Panc1 (cell line): ENCODE results near the gene FRK. TPM values are rescaled to one million over a fixed set of nuclear protein-coding genes. Genes with fewer than 3 reads are reported as not detected.

Experiments used
- ATAC-seq: fragments of 200-7000 bp; cut with Tn5 transposase; 2 replicates; pipeline ENCODE4 v1.9.1; 2020; ENCODE audit warnings: mild to moderate bottlenecking, moderate library complexity
- BruUV-seq: library from RNA; stranded (reverse); fragments of 400-500 nt; replicated peaks from 2 replicates; lab custom pipeline; 2021; lab: Mats Ljungman, UMichigan
- CTCF ChIA-PET: fragments of 300-600 bp; sonication (Branson Sonifier 250); formaldehyde crosslinking; loops from one replicate; lab custom pipeline; 2022; ENCODE audit warnings: antibody characterized with exemption; lab: Charles Lee
- POLR2A ChIA-PET: fragments of 300-600 bp; sonication (Branson Sonifier 250); formaldehyde crosslinking; loops from one replicate; lab custom pipeline; 2022; ENCODE audit warnings: antibody characterized with exemption; lab: Charles Lee
- DNase-seq: peaks from one replicate; pipeline ENCODE4 v3.0.0-alpha.2; 2010; ENCODE audit warnings: low read depth, low spot score
- H3K27ac ChIP-seq: 2 replicates; pipeline ENCODE4 v1.5.1; 2011; ENCODE audit warnings: mild to moderate bottlenecking, low read length, inconsistent platforms
- H3K27me3 ChIP-seq: fragments of 200-500 bp; sonication (Bioruptor generic); 2 replicates; pipeline ENCODE4 v1.6.0; 2014; ENCODE audit warnings: low read length, inconsistent platforms; ENCODE audit not compliant: control insufficient read depth, insufficient read depth
- H3K36me3 ChIP-seq: fragments of 200-500 bp; sonication (Bioruptor generic); 2 replicates; pipeline ENCODE4 v1.5.1; 2014; ENCODE audit warnings: inconsistent platforms, mild to moderate bottlenecking, low read length, moderate library complexity; ENCODE audit not compliant: control insufficient read depth, insufficient read depth
- H3K4me1 ChIP-seq: 2 replicates; pipeline ENCODE4 v1.5.1; 2011; ENCODE audit warnings: inconsistent platforms, mild to moderate bottlenecking, low read length, moderate library complexity; ENCODE audit not compliant: control insufficient read depth, insufficient read depth
- H3K4me3 ChIP-seq, 2 experiments: 2 replicates each; pipeline ENCODE4 v1.5.1; 2011 to 2012; ENCODE audit warnings: low read depth in 2 of 2, low read length in 2 of 2, mild to moderate bottlenecking in 2 of 2, inconsistent platforms in 1 of 2, moderate library complexity in 1 of 2
- H3K9me3 ChIP-seq: fragments of 200-500 bp; sonication (Bioruptor generic); 2 replicates; pipeline ENCODE4 v1.5.1; 2014; ENCODE audit warnings: low read depth, mild to moderate bottlenecking, inconsistent platforms, low read length, moderate library complexity; ENCODE audit not compliant: control insufficient read depth, insufficient read depth
- CTCF ChIP-seq: fragments of 450-650 bp; IDR thresholded peaks from 2 replicates; pipeline ENCODE4 v1.5.1; 2017; ENCODE audit warnings: mild to moderate bottlenecking
- POLR2AphosphoS5 ChIP-seq: IDR thresholded peaks from 2 replicates; pipeline ENCODE4 v1.6.1; 2012; ENCODE audit warnings: mild to moderate bottlenecking, low read depth, low read length, moderate library complexity
- REST ChIP-seq, 2 experiments: IDR thresholded peaks; 2 replicates each; pipeline ENCODE4 v1.6.1; 2011 to 2012; ENCODE audit warnings: low read depth in 2 of 2, control low read depth in 1 of 2, low read length in 1 of 2, mild to moderate bottlenecking in 1 of 2, moderate library complexity in 1 of 2; ENCODE audit not compliant: insufficient read depth in 1 of 2
- SIN3A ChIP-seq: IDR thresholded peaks from 2 replicates; pipeline ENCODE4 v1.6.1; 2012; ENCODE audit warnings: low read depth, mild to moderate bottlenecking, low read length, moderate library complexity, borderline replicate concordance; ENCODE audit not compliant: insufficient read depth
- TCF7L2 ChIP-seq: IDR thresholded peaks from 2 replicates; pipeline ENCODE4 v1.6.1; 2011; ENCODE audit warnings: mild to moderate bottlenecking, low read depth, low read length, inconsistent platforms
- in situ Hi-C: cut with HindIII; loops from 2 replicates; pipeline ENCODE4 v1.10.0; 2016; ENCODE audit warnings: low sequenced_read_pairs, low pct_unique_long_range_greater_than_20kb
- intact Hi-C: fragments of 100-400 bp; cut with micrococcal nuclease; formaldehyde crosslinking; loops from one replicate; pipeline ENCODE4 v1.10.0; 2022; ENCODE audit not compliant: unreplicated experiment
- total RNA-seq: library from RNA; stranded (reverse); gene quantifications from one replicate; pipeline ENCODE4 v1.2.1, GENCODE V29; 2021; ENCODE audit not compliant: unreplicated experiment

Gene FRK
- total RNA-seq, 1 experiment from 2014 or later: 2.5 TPM

GRCh38 chr6:116100419-116101301 lies 40.0 kb upstream of the FRK start, which contains the start of gene NT5DC1:
TSS of gene NT5DC1 (plus strand) at chr6:116100853. CDS start at chr6:116100931, 78 bp downstream.
- Histone ChIP-seq H3K9me3 (peaks cover 11% of the 10 kb centered on the region; the same call in 1 of the 2 replicates), H3K36me3 (no peaks in the 10 kb centered on the region), H3K4me1 (peaks cover 18% of the 10 kb centered on the region), H3K27me3 (no peaks in the 10 kb centered on the region; the same call in 1 of the 2 replicates), H3K27ac (peak within 1 kb of the TSS; percentile 91), H3K4me3 (peak within 1 kb of the TSS; percentile 79 to 88)
- ATAC-seq (peak; percentile 99), DNase-seq (peak; percentile 67)
- BruUV-seq: no TSS peak
- ChIA-PET POLR2A (interaction anchor here (0.6 to 0.8 kb wide), 6 partner anchors 9 to 1027 kb away, joined by 3 to 9 read pairs (median 4); partner anchors contain the start of gene FRK), CTCF (interaction anchor here (0.7 to 1.1 kb wide), 3 partner anchors 40 to 92 kb away, joined by 4 to 5 read pairs (median 5); partner anchors contain the start of gene FRK)
- TF ChIP-seq POLR2AphosphoS5: peak; percentile 96
- peak; percentile 61 for TF ChIP-seq CTCF
- TF ChIP-seq REST (IDR thresholded peaks at IDR 0.05; ENCODE audit: insufficient read depth in 1 of 2, low read depth in 2 of 2, low read length in 1 of 2): 0 out of 4 replicates have a peak, but pooled peaks of 1 of the 2 experiments have one; percentile 39
- TF ChIP-seq TCF7L2: no peak
- TF ChIP-seq SIN3A: 0 out of 2 replicates have a peak, but pooled peaks have one; percentile 2
- intact Hi-C loops: no loop called here
- in situ Hi-C loops: no loop called here

- no peak overlapping the region for H3K27ac ChIP-seq
- CTCF ChIA-PET: interaction anchor here (0.6 kb wide), 1 partner anchor 38 kb away, joined by 4 read pairs; the partner anchor contains the start of gene FRK
- peaks cover 12% of the 10 kb centered on the region; the same call in 1 of the 2 replicates for H3K9me3 ChIP-seq
- intact Hi-C loops (no loop called here), in situ Hi-C loops (no loop called here)
- H3K4me3 ChIP-seq: no peak overlapping the region
- POLR2A ChIA-PET: interaction anchor here (0.6 kb wide), 1 partner anchor 17 kb away, joined by 3 read pairs; no protein-coding TSS in a partner anchor
- no TSS peak for BruUV-seq
- H3K4me1 ChIP-seq: peaks cover 18% of the 10 kb centered on the region
- no peak for ATAC-seq
- DNase-seq: no peak
- no peak for TF ChIP-seq TCF7L2
- TF ChIP-seq REST (IDR thresholded peaks at IDR 0.05; ENCODE audit: insufficient read depth in 1 of 2, low read depth in 2 of 2, low read length in 1 of 2): no peak
- no peak for TF ChIP-seq SIN3A
- no peak for TF ChIP-seq POLR2AphosphoS5
- no peak for TF ChIP-seq CTCF
- H3K36me3 ChIP-seq: no peaks in the 10 kb centered on the region
- no peaks in the 10 kb centered on the region; the same call in 1 of the 2 replicates for H3K27me3 ChIP-seq
Observed at GRCh38 chr6:116099036-116099435, 38.3 kb upstream of the FRK start.
